ENCODE data around the gene FAM3B. TPM values are rescaled to one million over a fixed set of nuclear protein-coding genes. Genes with fewer than 3 reads are reported as not detected.
A peak's percentile ranks its signal among the peaks of the same experiment; 100 is the strongest.

Gene FAM3B
- total RNA-seq, 2 experiments from 2014 or later = not detected

DNA sequence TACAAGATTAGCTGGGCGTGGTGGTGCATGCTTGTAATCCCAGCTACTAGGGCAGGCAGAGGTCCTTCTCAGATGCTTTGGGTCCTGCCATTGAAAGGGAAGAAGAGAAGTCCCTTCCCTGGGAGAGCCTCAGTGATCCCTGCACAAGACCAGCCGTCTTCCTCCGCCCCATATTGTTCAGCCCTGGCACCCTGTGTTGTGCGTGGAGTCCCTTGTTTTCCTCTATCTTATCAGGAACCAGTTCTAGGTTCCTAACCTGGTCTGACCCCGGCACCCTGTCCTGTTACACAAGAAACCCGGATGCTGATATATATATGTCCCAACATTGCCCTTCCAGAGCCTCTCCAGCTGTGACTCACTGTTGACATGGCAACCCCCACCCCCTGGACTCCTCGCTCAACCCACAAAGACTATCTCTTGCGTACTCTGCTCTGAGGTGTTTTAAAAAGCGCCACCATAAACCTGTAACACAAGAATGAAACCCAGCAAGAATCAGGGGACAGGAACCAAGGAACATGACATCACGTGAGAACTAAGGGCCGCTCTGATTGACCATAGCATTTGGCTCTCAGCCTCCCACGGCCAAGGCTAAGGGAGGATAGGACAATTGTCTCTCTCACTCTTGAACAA, 50.0 kb downstream of the FAM3B start:
- ATAC-seq = no peak
- H3K36me3 Mint-ChIP-seq (ENCODE audit: low read depth) = peaks cover 61% of the 10 kb centered on the region

DNA sequence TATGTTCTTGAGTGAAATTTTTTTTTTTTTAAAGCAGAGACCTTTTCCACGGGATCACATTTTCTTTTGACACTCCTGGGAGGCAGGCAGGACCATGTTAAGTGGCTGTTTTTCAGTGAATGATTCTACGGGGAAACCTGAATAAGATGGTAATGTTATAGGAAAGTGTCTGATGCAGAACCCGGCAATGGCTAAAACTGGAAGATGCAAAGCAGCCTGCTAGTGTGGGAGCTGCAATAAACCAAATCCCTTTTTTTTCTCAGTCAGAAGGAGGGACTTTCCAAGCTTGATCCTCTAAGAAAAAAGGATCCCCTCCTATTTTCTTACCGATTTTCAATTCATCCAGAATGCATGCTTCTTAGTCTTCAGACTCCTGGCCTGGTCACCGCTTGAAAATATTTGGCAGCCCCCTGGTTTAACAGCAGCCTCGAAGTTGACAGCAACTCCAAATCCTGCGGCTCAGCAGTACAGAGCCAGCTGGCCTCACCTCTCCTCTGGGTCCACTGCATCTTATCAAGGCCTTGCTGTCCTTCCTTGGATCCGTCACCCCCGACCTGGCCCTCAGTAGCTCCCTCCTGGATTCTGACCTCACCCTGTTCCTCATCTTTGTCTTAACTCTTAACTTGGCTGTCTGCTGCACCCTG, 50.8 kb downstream of the FAM3B start:
- peak overlapping the region; percentile 95 for H3K27ac Mint-ChIP-seq
- ChIA-PET POLR2A (interaction anchor here (7.5 kb wide), 1 partner anchor 58 kb away, joined by 105 read pairs; the partner anchor contains the start of gene MX1), CTCF (no interaction called here)
- peaks cover 85% of the 10 kb centered on the region for H3K4me1 Mint-ChIP-seq (ENCODE audit: low read depth)
- ATAC-seq = no peak
- H3K4me3 Mint-ChIP-seq = no peak overlapping the region
- H3K9me3 Mint-ChIP-seq (ENCODE audit: insufficient read depth) = no peaks in the 10 kb centered on the region
- H3K36me3 Mint-ChIP-seq (ENCODE audit: low read depth) = peaks cover 60% of the 10 kb centered on the region
- no peaks in the 10 kb centered on the region for H3K27me3 Mint-ChIP-seq (ENCODE audit: low read depth)
- DNase-seq = no peak

More for the DNA sequence above, 50.0 kb downstream of the FAM3B start:
- DNase-seq = no peak
- Mint-ChIP-seq H3K27ac (peak overlapping the region; percentile 32), H3K4me1 (ENCODE audit: low read depth) (peaks cover 87% of the 10 kb centered on the region), H3K4me3 (no peak overlapping the region), H3K27me3 (ENCODE audit: low read depth) (no peaks in the 10 kb centered on the region), H3K9me3 (ENCODE audit: insufficient read depth) (no peaks in the 10 kb centered on the region)
- ChIA-PET CTCF (no interaction called here), POLR2A (interaction anchor here (7.5 kb wide), 1 partner anchor 59 kb away, joined by 105 read pairs; the partner anchor contains the start of gene MX1)

DNA sequence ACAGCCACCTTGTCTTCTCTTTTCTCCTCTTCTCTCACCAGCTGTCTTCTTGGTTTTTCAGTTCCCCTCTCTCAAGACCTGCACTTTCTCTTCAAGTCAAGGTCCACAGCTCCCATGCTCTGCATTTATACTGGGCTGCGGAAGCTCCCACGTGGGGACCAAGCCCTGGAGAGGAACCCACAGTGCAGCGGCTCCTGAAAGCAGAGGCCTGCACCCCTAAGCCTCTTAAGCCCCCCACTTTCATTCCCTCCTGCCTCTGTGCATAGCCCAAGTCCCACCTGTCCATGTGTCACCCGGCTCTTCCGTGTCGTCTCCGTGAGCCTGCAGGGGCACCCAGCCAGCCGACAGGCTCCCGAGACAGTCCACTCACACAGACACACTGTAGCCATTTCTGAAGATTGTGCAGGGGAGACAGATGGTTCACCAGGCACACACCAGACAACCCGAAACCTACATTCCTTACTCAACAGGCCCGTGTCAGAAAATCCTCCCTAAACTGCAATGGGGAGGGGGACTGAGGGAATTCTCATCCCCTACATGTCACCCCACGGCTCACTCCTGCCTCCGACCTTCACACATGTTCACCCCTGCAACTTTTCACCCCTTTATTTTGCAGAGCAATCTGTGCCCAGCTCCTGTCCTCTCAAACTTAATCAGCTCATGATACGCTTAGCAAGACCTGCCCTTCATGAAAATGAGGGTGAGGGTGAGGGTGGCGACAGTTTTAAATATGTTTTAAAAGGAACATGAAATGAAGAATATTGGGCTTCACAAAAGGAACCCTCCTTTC, 51.5 kb downstream of the FAM3B start:
- no peaks in the 10 kb centered on the region for H3K27me3 Mint-ChIP-seq (ENCODE audit: low read depth)
- CTCF ChIA-PET = interaction anchor here (1.6 to 3.0 kb wide), 3 partner anchors 43 to 91 kb away, joined by 4 to 23 read pairs (median 4); no protein-coding TSS in a partner anchor

DNA sequence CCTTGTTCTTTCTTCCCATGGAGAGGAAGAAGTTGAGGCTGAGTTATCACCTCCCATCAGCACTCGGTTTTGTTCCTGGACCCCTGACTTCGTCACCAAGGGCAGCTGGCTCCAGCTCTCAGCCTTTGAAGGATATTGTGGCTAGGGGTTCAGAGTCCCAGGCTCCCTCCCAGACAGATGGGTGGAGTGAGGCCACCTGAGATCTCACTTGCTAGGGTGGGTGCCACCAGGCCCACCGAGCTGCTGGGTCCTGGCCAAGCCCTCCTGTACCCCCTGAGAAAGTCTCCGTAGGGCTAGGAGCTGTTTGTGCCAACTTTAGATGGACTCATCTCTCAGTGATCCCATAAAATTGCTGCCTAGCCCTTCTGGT, 52.1 kb downstream of the FAM3B start:
- H3K9me3 Mint-ChIP-seq (ENCODE audit: insufficient read depth) = no peaks in the 10 kb centered on the region
- H3K27ac Mint-ChIP-seq = peak overlapping the region; percentile 95
- POLR2A ChIA-PET = interaction anchor here (0.7 to 7.5 kb wide), 7 partner anchors 8 to 87 kb away, joined by 3 to 105 read pairs (median 4); partner anchors contain the start of genes MX1 and MX2
- DNase-seq (no peak), ATAC-seq (no peak)
- peaks cover 54% of the 10 kb centered on the region for H3K36me3 Mint-ChIP-seq (ENCODE audit: low read depth)
- peaks cover 83% of the 10 kb centered on the region for H3K4me1 Mint-ChIP-seq (ENCODE audit: low read depth)
- no peaks in the 10 kb centered on the region for H3K27me3 Mint-ChIP-seq (ENCODE audit: low read depth)
- CTCF ChIA-PET = interaction anchor here (0.9 to 3.0 kb wide), 6 partner anchors 42 to 90 kb away, joined by 3 to 23 read pairs (median 4); no protein-coding TSS in a partner anchor
- H3K4me3 Mint-ChIP-seq = peak overlapping the region; percentile 77

More for the DNA sequence above, 51.5 kb downstream of the FAM3B start:
- Mint-ChIP-seq H3K27ac (peak overlapping the region; percentile 95), H3K36me3 (ENCODE audit: low read depth) (peaks cover 58% of the 10 kb centered on the region), H3K9me3 (ENCODE audit: insufficient read depth) (no peaks in the 10 kb centered on the region), H3K4me3 (no peak overlapping the region), H3K4me1 (ENCODE audit: low read depth) (peaks cover 86% of the 10 kb centered on the region)
- POLR2A ChIA-PET = interaction anchor here (0.7 to 7.5 kb wide), 4 partner anchors 7 to 57 kb away, joined by 3 to 105 read pairs (median 22); partner anchors contain the start of genes MX1 and MX2
- ATAC-seq = no peak
- DNase-seq = no peak

DNA sequence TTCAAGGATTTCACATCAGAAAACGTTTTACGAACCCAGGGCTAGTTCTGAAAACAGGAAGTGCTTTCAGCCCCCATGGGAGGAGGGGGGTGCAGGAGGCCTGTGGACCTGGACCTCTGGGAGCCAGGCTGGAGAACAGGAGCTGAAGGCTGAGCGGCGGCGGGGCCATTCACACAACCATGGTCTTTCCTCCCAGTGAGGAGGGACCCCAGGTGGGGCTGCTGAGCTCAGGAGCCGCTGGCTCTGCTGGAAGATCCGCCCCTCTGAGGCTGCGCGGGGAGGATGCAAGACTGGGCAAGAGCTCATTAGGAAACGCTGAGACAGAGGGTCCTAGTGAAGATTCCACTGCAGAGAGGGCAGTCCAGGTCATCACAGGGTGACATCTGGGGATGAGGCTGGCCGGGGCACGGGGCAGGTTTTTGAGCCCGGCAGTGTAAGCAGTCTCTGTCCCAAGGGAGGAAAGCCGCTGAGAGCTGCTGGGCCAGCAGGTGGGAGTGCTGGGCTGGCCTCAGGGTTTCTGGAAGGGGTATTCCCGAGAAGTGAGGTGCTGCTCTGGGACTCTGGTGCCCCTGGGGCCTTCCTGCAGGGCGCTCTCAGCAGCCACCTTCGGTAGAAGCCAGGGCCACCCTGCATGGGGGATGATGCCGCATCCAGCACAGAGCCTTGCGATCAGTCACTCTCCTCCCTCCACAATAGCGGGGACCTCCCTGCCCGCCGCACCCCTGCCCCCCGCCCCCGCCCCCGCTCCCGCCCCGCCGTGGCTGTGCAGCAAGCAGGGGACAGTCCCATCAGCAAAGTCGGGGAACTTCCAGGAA, 52.7 kb downstream of the FAM3B start:
- peaks cover 77% of the 10 kb centered on the region for H3K4me1 Mint-ChIP-seq (ENCODE audit: low read depth)
- peak; percentile 52 for DNase-seq
- H3K27me3 Mint-ChIP-seq (ENCODE audit: low read depth) = no peaks in the 10 kb centered on the region
- peak overlapping the region; percentile 95 for H3K27ac Mint-ChIP-seq
- H3K9me3 Mint-ChIP-seq (ENCODE audit: insufficient read depth) = no peaks in the 10 kb centered on the region
- CTCF ChIA-PET = interaction anchor here (0.9 to 3.0 kb wide), 6 partner anchors 42 to 90 kb away, joined by 3 to 23 read pairs (median 4); no protein-coding TSS in a partner anchor
- ATAC-seq = peak; percentile 61
- H3K4me3 Mint-ChIP-seq = peak overlapping the region; percentile 77
- peaks cover 52% of the 10 kb centered on the region for H3K36me3 Mint-ChIP-seq (ENCODE audit: low read depth)
- POLR2A ChIA-PET = interaction anchor here (0.6 to 7.5 kb wide), 10 partner anchors 8 to 352 kb away, joined by 3 to 105 read pairs (median 4); partner anchors contain the start of genes MX1 and MX2

DNA sequence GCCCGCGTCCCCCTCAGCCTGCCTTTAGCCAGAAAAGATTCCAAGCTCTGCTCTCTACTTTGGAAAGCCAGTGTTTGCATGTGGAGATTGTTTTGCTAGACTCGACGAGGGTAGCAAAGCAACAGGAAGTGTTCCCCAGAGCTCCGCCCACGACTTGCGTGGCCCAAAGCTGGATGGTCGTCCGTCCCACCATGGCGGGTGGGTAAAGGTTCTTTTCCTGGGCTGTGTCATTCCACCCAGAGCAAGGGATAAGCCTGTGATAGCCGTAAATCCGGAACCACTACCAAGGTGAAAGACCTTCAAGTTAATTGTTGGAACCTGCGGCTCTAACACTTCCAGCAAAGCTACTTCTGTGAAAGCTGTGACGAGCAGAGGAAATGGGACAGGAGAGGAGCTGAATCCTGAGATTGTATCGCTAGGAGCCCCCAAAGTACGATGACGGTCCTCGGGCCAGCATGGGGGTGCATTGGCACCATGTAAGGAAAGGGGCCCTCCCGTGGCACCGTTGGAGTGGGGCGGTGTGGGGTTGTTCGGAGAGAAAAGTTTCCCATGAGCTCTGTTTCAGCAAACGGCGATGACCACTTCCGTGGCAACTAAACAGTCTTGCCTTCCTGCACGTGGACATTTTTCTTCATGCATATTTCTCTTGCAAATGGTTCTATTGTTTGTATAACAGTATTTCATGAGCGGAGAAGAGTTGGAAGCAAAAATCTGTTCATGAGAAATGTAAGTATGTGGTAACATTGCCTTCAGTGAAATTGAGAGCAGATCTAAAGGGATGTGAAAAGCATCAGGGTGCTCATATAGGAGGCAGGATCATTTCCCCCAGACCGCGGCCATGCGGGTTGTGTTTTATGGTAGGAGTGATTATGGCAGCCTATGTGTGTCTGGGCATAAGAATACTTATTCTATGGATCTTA, 53.6 kb downstream of the FAM3B start:
- CTCF ChIA-PET = interaction anchor here (0.6 to 3.0 kb wide), 5 partner anchors 41 to 89 kb away, joined by 3 to 23 read pairs (median 4); no protein-coding TSS in a partner anchor
- H3K36me3 Mint-ChIP-seq (ENCODE audit: low read depth) = peaks cover 52% of the 10 kb centered on the region

DNA sequence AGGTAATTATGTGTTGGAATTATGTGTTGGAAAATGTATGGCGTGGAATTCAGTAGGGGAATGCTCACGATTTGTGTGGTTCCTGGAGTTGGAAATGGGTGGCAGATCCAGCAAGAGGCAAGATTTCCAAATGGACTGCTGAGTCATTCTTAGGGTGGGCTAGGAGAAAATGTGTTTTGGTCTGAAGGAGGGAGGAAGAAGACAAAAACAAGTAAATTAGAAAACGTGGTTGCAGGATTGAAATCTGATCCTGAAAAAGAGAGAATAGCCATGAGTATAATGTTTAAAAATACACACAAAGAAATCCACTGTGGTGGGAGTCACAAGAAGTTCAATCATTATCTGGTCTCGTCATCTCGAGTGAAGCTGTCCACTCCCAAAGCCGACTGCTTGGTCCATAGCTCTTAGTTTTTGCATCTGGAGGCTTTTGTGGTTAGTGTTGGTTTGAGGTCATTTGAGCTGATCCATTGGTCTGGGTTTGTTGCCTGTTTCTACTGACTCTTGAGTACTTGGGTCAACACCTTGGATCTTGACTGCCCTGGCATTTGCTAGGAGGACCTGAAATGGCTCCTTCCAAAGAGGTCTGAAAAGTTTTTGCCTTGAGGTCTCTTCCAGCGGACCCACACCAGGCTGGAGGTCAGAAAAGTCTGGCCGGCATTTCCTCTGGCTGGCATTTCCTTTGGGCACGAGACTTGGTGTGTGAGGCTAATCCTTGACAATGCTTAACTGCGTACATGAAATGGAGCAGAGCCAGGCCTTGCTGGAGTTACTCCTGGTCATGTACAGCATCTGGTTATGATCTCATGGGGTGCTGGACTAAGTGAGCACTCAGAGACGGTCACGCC, 54.5 kb downstream of the FAM3B start:
- ATAC-seq = no peak
- peak overlapping the region; percentile 77 for H3K4me3 Mint-ChIP-seq
- DNase-seq = no peak
- H3K27ac Mint-ChIP-seq = peak overlapping the region; percentile 95
- H3K9me3 Mint-ChIP-seq (ENCODE audit: insufficient read depth) = no peaks in the 10 kb centered on the region
- H3K36me3 Mint-ChIP-seq (ENCODE audit: low read depth) = peaks cover 43% of the 10 kb centered on the region
- H3K27me3 Mint-ChIP-seq (ENCODE audit: low read depth) = no peaks in the 10 kb centered on the region
- CTCF ChIA-PET = interaction anchor here (3.0 kb wide), 1 partner anchor 87 kb away, joined by 23 read pairs; no protein-coding TSS in a partner anchor
- H3K4me1 Mint-ChIP-seq (ENCODE audit: low read depth) = peaks cover 67% of the 10 kb centered on the region
- POLR2A ChIA-PET = interaction anchor here (1.1 to 7.5 kb wide), 3 partner anchors 10 to 61 kb away, joined by 3 to 105 read pairs (median 33); partner anchors contain the start of genes MX1 and MX2

More for the DNA sequence above, 53.6 kb downstream of the FAM3B start:
- Mint-ChIP-seq H3K9me3 (ENCODE audit: insufficient read depth) (no peaks in the 10 kb centered on the region), H3K27ac (peak overlapping the region; percentile 95), H3K27me3 (ENCODE audit: low read depth) (no peaks in the 10 kb centered on the region), H3K4me1 (ENCODE audit: low read depth) (peaks cover 76% of the 10 kb centered on the region), H3K4me3 (peak overlapping the region; percentile 77)
- ATAC-seq (peak; percentile 48), DNase-seq (peak; percentile 63)
- POLR2A ChIA-PET = interaction anchor here (1.0 to 7.5 kb wide), 6 partner anchors 9 to 89 kb away, joined by 3 to 105 read pairs (median 8); partner anchors contain the start of genes MX1 and MX2

DNA sequence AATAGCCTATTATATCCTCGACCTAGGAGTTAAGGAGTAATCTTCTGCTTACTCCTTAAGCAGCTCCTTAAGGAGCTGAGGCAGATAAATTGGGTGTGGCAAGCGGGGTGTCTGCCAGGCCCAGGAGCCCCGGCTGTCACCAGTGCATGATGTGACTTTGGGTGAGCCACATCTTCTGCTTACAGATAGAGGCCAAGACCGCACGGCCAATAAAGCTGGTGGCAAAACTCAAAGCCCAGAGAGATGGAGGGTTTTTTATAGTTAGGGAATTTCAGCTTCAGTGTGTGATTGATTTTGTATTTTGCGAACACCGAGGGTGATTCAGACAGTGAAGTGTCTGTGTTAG, 55.1 kb downstream of the FAM3B start:
- ChIA-PET POLR2A (interaction anchor here (5.3 to 7.5 kb wide), 2 partner anchors 11 to 54 kb away, joined by 33 to 105 read pairs; partner anchors contain the start of genes MX1 and MX2), CTCF (interaction anchor here (0.8 to 1.2 kb wide), 2 partner anchors 41 to 88 kb away, joined by 3 to 7 read pairs; no protein-coding TSS in a partner anchor)

DNA sequence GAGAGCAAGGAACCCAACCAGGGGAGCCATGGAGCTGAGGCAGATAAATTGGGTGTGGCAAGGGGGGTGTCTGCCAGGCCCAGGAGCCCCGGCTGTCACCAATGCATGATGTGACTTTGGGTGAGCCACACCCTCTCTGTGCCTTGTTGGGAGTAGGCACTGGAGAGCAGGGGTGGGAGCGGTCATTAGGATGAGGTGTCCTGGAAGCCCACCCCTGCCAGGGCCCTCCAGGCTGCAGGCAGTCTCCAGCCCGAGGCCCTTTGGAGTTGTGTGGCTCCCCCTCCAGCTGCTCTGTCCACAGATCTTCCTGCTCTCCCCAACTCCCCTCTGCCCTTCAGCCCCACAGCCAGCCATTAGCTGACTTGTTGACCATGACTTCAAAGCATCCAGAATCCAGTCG, 56.7 kb downstream of the FAM3B start:
- H3K4me1 Mint-ChIP-seq (ENCODE audit: low read depth) = peaks cover 51% of the 10 kb centered on the region
- CTCF ChIA-PET = interaction anchor here (0.7 to 1.5 kb wide), 2 partner anchors 37 to 294 kb away, joined by 3 read pairs; no protein-coding TSS in a partner anchor
- no peak overlapping the region for H3K27ac Mint-ChIP-seq
- H3K27me3 Mint-ChIP-seq (ENCODE audit: low read depth) = no peaks in the 10 kb centered on the region
- POLR2A ChIA-PET = interaction anchor here (0.6 to 5.3 kb wide), 2 partner anchors 12 to 81 kb away, joined by 6 to 33 read pairs; partner anchors contain the start of gene MX2
- DNase-seq (no peak), ATAC-seq (no peak)
- no peaks in the 10 kb centered on the region for H3K9me3 Mint-ChIP-seq (ENCODE audit: insufficient read depth)
- peaks cover 40% of the 10 kb centered on the region for H3K36me3 Mint-ChIP-seq (ENCODE audit: low read depth)
- H3K4me3 Mint-ChIP-seq = no peak overlapping the region

More for the DNA sequence above, 55.1 kb downstream of the FAM3B start:
- Mint-ChIP-seq H3K4me3 (peak overlapping the region; percentile 77), H3K4me1 (ENCODE audit: low read depth) (peaks cover 63% of the 10 kb centered on the region), H3K27me3 (ENCODE audit: low read depth) (no peaks in the 10 kb centered on the region), H3K9me3 (ENCODE audit: insufficient read depth) (no peaks in the 10 kb centered on the region), H3K27ac (no peak overlapping the region), H3K36me3 (ENCODE audit: low read depth) (peaks cover 40% of the 10 kb centered on the region)
- ATAC-seq = no peak
- DNase-seq = no peak
